Tibial nerve (tissue), 3 donors: Measurements from ENCODE around the gene SRP19.

Experiments
- CTCF ChIP-seq, 5 experiments: fragments of 200-600 bp in 3 of 5; fragments of 450-650 bp in 2 of 5; sonication (generic) in 3 of 5; IDR thresholded peaks; one replicate each; pipeline ENCODE4 v1.5.1; 2016 to 2019; ENCODE audit warnings: antibody characterized with exemption in 5 of 5, mild to moderate bottlenecking in 3 of 5, moderate library complexity in 2 of 5
- POLR2A ChIP-seq, 2 donors: fragments of 450-650 bp; IDR thresholded peaks; one replicate each; pipeline ENCODE4 v1.6.1; 2017; ENCODE audit warnings: antibody characterized with exemption in 2 of 2, mild to moderate bottlenecking in 2 of 2, moderate library complexity in 2 of 2

GRCh38 chr5:112823656-112824055 lies 37.4 kb upstream of the SRP19 start:
- TF ChIP-seq POLR2A (IDR thresholded peaks at IDR 0.05) (no peak), CTCF (IDR thresholded peaks at IDR 0.05) (no peak)
